Stimulated activated CD8-positive, alpha-beta memory T cell treated with anti-CD3 and anti-CD28 coated beads, Interleukin-2, amount 100 ng/mL, for 48 hours (primary cell): ENCODE measurements around the gene MRNIP.

Experiments
- DNase-seq, 2 donors: peaks; one replicate each; pipeline ENCODE4 v3.0.0-alpha.2; 2020; ENCODE audit warnings: low read depth in 2 of 2

Gene MRNIP

DNA sequence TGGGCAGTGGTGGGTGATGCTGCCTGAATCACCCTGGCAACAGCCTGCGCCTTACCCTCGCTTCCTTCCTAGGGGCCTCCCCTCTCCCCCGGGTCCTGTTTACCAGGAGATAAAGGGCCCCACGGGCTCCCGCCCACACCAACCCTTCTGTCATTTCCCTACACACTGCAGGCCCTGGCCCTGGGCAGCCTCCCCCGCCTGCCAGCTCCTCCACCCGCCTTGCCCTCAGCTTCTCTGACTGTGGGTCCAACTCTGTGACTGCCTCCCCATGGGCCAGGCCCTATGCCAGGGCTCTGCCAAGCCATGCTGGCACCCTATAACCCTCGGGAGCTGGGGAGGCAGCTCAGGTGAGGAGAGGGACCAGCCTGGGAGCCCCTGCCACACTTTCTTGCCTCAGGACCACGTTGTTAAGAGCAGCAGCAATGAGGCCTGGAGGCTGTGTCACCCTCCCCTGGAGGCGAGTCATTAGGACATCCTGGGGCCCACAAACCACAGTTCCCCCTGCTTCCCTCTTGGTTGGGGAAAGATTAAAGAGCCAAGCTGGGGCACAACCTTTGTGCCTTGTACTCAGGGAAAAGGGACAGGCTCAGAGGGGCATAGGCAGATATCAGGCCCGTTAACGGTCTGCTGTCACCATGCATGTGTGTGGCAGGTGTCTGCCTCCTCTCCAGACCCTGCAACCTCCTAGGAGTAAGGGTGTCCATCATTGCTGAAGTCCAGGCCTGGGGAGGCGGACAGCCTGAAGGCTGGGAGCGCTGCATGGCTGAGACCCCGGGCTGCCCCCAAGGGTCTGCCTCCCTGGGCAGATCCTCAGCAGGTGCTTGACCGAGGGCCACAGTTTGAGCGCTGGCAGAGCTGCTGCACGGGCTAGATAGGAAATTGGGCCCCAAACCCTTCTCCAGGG lies 54.7 kb downstream of the MRNIP start:
- peak in 1 of 2 donors; percentile 54 for DNase-seq

DNA sequence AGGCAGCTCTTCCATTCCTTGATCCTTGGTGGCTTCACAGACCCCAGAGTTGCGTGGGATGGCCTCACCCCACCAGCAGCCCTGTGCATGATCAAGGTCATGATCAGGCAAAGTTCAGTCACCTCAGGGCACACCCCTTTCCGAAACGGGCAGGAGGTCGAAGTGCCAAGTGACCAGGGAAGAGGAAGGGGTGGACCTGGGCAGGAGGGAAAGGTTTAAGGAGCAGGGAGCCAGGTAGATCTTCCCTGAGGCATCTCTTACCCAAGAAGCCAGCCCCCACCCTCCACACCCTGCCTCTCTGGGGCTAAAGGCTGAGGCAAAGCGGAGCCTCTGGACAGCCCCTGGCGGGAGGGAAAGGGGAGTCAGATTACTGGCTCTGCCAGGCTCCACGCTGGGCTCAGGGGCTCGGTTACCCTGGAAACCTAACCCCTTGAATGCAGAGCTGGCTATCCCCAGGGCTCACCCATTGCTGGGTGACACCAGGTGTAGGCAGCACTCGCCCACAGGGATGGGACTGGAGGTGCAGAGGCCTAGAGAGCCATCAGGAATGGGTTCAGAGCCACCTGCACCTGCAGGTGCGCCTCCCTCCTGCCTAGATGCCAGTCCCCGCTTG lies 55.6 kb downstream of the MRNIP start:
- DNase-seq: no peak

DNA sequence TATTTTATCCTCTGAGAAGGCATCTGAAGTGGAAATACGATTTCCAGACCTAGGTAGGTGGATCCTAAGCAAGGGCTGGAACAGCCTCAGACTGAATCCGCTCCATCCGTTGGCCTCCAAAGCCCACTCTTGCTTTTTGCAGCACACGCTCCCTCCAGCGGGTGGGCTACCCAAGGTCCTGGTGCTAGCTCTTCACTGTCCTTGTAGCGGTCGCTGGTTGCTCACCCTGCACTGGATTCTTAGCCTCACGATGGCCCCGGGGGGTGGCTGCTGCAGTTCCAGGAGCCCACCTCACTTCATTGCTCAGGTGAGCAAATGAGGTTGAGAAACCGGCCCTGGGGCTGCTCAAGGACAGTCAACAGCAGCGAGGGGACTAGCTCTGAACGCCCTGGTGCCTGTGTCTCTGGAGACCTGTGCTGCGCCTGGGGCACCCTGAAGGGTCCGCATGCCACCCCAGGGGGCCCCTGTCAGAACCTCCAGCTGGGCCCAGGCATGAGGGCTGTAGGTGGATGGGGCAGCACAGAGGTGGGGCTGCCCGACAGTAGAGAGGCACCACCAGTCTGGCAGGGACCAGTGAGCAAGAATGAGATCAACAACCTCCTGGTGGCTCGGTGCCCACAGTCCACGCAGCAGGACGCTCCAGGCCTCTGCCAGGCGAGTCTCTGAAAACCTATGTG lies 56.3 kb downstream of the MRNIP start:
- no peak for DNase-seq

DNA sequence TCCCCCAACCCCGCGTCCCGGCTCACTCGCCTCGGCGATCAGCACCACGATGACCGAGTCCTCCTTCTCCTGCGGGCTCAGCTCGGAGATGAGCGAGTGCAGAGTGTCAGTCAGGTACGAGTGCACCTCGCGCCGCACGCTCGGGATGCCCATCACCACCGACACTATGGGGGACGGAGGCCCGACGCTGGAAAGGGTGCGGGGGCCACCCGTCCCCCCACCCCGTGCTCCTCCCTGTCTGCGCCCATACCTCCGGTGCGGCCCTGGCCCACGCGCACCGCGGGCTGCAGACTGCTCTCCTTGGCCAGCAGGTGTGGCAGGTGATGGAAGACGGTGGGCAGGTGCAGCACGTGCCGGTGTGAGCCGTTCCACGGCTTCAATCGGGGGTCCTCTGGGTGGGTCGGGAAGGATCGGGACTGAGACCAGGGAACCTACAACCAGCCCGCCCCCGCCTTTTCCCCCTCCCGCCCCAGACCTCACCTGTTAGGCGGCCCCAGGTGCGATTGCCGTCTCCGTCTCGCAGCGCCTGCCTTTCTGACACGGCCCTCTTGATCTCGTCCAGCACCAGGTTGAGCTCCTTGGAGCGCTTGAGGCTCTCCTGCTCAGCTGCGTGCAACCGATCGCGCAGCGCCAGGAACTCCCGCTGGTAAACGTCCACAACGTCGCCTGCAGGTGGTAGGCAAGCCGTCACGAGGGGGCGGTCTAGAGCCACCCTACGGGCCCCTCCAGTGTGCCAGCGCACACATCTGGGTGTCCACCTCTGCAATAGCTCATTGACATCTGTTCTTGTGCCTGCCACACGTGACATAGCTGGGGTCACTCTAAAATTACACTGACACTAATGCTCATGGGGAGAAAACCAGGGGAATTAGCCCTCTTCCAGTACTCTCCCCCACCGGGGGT lies 57.1 kb downstream of the MRNIP start:
- DNase-seq: peak; percentile 79 to 82

DNA sequence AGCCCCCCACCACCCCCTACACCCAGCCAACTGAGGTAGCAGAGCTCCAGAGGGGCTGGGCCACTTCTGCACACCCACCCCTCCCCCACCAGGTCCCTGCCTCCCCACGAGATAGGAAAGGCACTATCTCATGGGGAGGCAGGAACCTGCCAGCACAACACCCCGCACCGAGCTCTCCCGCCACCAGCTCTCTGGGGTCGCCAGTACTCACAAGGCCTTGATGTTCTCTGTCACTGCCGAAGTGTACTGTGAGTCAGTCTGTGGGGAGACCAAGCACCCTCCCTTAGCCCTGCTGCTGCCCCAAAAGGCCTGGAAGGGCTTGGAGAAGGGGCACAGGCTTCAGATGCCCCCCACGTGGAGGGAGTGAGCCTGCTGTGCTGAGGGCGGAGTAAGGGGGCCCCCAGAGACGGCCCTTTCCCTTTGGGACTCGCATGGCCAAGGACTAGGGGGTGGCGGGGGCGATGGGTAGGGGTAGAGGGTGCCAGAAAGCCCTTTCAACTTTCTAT lies 57.9 kb downstream of the MRNIP start:
- DNase-seq: no peak

DNA sequence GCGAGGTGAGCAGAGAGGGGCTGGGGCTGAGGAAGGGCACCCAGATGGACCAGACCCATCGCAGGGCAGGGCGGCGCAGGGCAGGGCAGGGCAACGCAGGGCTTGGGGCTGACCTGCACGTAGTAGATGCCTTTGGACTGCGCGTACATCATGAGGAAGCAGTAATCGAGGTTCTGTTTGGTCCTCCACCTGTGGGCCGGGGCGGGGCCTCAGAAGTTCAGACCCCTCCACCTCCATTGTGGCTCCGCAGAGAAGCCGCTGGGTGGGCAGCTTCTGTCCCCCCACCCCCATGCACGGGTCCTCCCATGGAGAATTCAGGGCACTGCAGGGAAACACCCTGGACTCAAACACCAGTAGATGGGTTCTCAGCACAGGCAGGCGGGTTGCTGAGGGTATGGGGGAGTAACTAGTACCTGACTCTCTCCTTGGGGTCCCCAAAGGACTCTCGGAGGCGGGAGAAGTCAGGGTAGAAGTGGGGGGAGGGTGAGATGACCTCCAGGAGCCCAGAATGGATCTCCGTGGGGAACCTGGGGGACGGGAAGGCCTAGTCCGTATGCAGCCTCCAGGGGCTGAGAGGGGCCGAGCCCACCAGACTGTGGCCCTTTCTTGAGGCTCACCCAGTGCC lies 58.4 kb downstream of the MRNIP start:
- DNase-seq: no peak

DNA sequence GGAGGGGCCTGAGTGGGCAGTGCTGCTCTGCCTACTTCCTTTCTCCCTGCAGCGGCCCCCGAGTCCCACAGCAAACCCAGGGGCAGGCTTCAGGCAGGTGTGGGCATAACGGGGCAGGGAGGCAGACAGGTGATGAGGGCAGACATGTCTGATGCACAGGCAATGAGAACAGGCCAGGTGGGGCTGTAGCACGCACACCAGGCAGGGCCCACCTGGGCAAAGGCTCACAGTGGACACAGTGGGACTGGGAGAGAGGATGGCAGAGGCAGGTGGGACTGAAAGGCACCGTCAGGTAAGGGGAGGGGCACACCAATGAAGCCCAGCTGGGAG lies 59.0 kb downstream of the MRNIP start:
- no peak for DNase-seq

DNA sequence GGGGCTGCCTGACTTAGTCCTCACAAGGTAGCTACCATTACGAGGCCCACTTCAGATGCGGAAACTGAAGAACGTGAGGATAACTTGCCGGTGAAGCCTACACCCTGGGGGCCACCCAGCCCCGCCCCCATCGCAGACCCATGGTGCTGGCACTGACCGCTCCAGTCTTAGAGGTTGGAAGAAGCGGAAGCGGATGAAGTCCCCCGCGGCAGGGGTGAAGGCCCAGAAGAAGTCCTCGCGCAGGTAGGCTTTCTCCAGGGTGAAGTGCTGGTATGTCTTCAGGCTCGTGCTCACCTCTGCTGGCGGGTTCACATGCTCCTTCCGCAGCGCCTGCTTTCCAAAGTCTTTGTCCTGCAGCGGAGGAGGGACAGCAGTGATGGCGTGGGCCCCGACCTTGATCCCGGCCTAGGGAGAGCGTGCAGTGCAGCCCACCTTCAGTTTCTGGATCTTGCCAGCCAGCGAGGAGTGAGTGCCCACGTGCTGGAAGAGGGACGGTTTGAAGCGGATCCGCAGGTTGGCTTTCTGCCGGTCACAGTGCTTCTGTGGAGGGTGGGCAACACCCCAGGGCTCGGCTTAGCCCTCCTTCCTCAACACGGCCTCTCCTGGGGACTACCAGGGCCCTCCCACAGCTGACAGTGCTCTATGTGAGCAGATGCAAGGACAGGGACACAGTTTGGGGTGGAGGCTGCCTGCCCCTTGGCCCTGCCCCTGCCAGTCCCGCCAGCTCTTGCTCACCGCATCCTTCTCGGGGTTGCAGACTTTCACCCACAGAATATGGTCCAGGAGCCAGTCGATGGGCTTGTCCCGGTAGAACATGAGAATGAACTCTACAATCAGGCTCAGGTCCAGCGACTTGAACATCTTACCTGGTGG lies 59.6 kb downstream of the MRNIP start:
- no peak for DNase-seq

DNA sequence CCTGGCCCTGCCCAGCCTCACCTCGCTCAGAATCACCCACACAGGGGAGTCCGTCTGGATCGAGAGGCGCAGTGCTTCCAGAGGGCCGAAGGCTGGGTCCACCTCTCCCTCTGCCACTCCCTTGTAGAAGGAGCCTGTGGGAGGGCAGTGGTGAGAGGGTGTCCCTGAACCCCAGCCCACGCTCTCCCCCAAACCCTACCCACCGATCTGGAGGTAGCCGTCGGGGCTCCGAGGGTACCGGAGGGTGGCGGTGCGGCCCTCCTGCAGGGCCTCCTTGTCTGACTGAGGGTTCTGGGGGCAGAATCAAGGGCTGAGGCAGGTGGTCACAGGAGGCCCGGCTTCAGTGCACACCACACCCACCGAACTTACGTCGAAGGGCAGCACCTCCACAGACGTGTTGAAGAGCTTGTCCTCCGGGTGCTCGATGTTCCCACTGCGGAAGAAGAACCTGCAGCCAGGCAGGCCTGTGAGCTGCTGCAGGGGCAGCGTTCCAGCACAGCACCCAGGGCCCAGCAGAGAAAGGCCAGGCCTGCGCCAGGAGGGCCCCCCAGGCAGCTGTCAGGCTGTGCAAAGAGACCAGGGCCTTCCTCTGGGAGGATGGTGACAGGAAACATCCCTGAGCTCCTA lies 60.4 kb downstream of the MRNIP start:
- no peak for DNase-seq

DNA sequence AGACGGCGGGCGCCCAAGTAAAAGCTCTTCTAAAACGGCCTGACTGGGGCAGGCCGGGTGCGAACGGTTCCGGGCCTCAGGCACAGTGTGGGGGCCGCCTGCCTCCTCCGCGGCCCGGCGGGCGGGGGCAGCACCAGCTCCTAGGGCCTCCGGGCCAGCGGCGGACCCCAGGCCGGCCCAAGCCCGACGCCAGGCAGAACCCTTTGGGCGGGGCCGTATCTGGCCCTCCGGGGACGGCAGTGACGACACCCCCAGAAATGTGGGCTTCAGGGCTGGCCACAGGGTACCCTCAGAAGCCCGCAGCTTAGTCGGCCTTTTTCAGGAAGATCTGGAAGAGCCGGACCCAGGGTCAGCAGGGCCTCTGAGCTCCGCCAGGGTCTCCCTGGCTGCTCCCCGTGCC lies 60.9 kb downstream of the MRNIP start:
- no peak for DNase-seq

DNA sequence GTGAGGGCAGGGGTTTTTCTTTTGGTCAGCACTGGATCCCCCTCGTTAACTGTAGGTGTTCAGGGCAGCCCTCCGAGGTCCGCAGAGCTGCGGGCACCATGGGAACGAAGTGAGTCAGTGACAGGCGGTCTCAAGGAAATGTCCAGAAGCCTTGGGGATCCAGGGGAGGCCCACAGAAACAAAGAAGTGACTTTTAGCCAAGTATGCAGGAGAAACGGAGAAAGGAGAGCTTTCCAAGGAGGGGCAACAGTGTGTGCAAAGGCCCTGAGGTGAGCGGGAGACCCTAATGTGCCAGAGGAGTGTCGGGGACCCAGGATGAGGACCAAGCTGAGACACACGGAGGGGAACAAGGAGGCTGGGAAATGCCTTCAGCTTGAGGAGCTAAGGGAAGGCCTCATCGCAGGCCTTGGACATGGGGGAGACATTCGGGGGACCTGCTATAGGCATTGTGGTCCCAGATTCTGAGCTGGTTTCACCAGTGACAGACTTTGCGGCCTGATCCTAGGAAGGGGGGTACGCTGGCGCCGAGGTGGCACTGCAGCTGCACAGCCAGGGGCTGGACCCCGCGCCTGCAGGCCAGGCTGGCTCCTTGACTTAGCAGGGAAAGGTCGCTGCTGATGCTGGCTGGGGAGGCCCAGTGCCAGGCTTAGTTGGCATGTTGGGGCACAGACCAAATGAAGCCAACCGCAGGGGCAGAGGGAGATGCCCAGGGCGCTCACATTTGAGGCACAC lies 61.6 kb downstream of the MRNIP start:
- no peak for DNase-seq

DNA sequence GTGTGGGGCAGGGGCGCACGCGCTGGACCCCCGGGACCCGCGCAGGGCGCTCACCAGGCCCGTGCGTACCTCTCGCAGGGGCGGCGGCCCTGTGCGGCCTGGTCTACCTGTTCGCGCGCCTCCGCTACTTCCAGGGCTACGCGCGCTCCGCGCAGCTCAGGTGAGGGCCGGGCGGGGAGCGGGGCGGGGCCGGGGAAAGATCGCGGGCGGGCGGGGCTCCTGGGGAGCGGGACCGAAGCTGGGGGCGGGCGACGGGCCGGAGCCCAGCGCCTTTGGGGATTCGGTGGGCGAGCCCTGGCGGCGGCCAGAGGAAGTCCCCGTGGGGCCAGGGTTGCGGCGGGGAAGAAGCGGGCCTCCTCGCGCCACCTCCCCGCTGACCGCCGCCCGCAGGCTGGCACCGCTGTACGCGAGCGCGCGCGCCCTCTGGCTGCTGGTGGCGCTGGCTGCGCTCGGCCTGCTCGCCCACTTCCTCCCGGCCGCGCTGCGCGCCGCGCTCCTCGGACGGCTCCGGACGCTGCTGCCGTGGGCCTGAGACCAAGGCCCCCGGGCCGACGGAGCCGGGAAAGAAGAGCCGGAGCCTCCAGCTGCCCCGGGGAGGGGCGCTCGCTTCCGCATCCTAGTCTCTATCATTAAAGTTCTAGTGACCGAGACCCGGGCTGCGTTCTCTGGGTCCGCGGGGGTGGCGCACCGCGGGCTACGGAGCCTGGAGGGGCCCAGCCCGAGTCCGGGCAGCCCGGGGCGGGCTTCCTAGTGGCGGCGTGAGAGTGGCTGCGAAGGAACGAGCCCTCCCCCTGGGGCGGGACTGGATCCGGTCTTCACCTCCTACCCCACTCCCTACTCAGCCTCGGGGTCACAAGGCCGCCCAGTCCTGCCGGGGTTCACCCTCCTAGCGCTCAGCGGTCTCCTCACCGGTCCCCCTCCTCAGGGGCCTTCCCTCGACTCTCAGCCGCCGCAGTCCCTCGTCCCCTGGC lies 62.5 kb downstream of the MRNIP start:
- peak in 1 of 2 donors; percentile 66 for DNase-seq

DNA sequence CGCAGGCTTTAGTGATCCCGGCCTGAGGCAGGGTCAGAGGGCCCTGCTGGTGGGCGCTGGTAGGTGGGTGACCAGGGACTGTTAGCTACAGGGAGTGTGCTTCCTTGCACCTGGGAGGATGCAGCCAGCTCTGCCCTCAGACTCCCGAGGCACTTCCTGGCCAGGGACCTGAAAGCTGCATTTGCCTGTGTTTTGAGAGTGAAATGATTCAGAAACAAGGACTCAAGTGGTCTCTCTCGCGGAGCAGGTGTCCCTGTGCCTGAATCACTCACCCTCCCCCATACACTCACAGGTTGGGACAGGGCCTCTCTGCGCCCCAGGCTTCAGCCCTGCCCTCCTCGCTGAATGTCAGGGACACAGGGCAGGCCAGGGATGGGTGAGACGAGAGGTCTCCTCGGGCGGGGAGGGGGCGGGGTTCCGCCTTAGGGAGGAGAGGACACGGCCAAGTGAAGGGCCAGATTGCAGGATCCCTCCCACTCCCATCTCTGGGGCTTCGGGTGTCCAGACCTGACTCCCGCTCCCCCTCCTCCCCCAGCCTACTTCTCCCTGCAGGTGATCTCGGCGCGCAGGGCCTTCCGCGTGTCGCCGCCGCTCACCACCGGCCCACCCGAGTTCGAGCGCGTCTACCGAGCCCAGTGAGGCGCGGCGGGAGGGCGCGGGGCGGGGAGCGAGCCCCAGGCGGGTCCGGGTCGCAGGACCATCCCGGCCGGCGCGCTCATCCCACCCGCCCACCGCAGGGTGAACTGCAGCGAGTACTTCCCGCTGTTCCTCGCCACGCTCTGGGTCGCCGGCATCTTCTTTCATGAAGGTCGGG lies 63.4 kb downstream of the MRNIP start:
- DNase-seq: no peak

DNA sequence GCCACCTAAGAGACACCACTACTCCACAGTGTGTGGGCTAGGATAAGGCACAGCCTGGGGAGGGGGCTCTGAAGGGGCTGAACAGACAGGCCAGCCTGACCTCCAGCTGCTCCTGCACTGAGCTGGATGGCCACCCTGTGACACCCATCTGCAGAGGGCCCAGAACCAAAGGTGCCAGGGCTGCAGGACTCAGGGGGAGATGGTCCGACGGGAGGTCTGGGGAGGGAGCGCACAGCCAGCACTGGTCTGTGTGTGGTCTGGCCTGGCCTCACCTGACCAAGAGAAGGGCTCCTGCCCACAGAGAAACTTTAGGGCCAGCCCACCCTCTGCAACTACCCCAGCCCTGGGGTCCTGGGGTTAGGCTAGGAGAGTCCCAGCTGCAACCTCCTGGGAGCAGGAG lies 64.0 kb downstream of the MRNIP start:
- no peak for DNase-seq

DNA sequence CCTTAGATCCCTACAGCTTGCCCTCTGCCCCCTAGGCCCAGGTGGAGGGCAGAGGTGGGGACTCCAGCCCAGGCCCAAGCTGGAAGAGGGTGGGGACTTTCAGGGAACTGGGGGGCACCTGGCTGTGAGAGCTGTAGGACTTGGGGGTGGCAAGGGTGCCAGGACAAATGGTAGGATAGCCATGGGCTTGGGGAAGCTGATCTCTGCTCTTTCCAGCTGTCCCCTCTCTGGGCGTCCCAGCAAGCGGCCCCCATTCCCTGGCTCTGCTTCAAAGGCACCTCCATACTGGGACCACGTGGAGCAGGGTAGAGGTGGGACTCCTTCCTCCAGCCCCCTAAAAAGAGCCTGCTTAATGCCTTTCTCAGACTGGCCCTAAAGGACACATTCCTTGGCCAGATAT lies 64.4 kb downstream of the MRNIP start:
- no peak for DNase-seq

DNA sequence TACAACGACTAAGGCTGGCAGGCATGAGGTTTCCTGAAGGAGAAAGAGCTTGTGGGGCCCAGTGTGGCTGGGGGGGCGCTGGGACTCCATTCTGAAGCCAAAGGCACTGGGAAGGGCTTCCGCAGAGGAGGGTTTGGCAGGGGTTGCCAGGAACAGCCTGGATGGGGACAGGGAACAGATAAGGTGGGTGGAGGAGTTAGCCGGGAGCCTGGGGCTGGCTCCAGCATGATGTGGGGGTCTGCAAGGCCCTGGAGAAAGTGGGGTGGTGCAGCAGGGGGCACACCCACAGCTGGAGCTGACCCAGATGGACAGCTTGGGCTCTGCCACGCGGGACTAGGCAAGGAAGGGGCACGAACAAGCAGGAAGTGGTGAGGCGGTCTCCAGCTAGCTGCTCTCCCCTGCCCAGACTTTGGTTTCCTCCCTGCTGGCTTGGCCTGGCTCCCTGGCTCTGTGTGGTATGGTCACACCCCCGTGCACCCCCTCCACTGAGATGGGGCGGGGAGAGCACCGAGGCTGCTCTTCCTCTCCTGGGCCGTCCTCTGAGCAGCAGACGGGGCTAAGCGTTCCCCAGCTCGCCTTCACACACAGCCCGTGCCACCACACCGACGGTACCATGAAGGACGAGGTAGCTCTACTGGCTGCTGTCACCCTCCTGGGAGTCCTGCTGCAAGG lies 65.0 kb downstream of the MRNIP start, which contains the start of gene LTC4S:
TSS of gene LTC4S (plus strand) at position 519 of the 672 bp plus-strand sequence. CDS start at position 614, 95 bp downstream.
- no peak for DNase-seq
